Neural crest cell (in vitro differentiated cells): ENCODE results near the gene PARP8. TPM values are rescaled to one million over a fixed set of nuclear protein-coding genes. Genes with fewer than 3 reads are reported as not detected.

Source experiments
- DNase-seq: peaks from one replicate; pipeline ENCODE4 v3.0.0; 2021; ENCODE audit warnings: low read depth, mixed read lengths, low spot score
- H3K27ac Mint-ChIP-seq: one replicate; pipeline ENCODE4 v1.8.0; 2021; ENCODE audit warnings: mild to moderate bottlenecking, mixed read lengths; ENCODE audit not compliant: unreplicated experiment
- H3K27me3 Mint-ChIP-seq: 2 replicates; pipeline ENCODE4 v1.8.0; 2021; ENCODE audit warnings: low read depth, mild to moderate bottlenecking, mixed read lengths
- H3K36me3 Mint-ChIP-seq: 2 replicates; pipeline ENCODE4 v1.8.0; 2021; ENCODE audit warnings: low read depth, mild to moderate bottlenecking, mixed read lengths
- H3K4me1 Mint-ChIP-seq: 2 replicates; pipeline ENCODE4 v1.8.0; 2021; ENCODE audit warnings: mixed read lengths
- H3K4me3 Mint-ChIP-seq: one replicate; pipeline ENCODE4 v1.8.0; 2021; ENCODE audit warnings: mild to moderate bottlenecking, mixed read lengths
- H3K9me3 Mint-ChIP-seq: 2 replicates; pipeline ENCODE4 v1.8.0; 2021; ENCODE audit warnings: mixed read lengths
- total RNA-seq: library from RNA; stranded (reverse); gene quantifications from 2 replicates; pipeline ENCODE4 v1.2.1, GENCODE V29; 2021
- TF ChIP-seq, protein P1 (sequence below): fragments of 200-600 bp; sonication (generic); conservative IDR thresholded peaks from 2 replicates; pipeline ENCODE4 v1.5.0; 2021; ENCODE audit warnings: antibody characterized with exemption, mild to moderate bottlenecking

PARP8 gene
- total RNA-seq, 1 donor from 2014 or later: 31.0 TPM

DNA sequence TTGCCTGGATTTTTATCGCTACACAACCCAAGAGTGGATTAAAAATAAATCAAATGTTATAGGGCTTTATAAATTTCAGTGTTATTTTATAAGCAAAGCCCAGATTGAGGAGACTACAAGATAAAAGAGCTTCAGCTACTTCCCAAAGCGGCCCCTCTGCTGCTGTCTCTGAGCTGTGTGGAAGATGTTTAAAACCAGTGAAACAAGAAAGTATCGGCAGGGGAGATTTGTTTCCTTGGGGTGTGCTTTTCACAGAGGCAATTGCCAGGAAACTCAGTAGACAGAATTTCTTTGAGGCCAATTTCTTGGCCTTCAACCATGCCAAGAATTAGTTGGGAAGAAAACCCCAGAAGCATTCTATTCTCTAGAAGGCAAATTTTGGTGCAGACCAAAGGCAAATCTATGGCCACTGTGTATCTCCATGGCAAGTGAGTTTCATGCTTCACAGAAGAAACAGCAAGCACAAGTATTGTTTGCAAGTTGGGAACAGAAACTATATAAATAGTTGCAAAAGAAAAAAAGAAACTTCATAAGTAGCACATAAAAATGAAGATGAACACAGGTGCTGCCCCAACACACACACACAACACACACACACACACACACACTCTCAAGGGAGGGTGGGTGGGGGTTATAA is 197.2 kb downstream of the PARP8 start:
- Mint-ChIP-seq H3K4me1 (peaks cover 9% of the 10 kb centered on the region), H3K9me3 (peaks cover 4% of the 10 kb centered on the region), H3K27ac (no peak overlapping the region), H3K36me3 (no peaks in the 10 kb centered on the region), H3K4me3 (no peak overlapping the region), H3K27me3 (peaks cover 6% of the 10 kb centered on the region)
- no peak for DNase-seq
- TF ChIP-seq, protein P1, sequence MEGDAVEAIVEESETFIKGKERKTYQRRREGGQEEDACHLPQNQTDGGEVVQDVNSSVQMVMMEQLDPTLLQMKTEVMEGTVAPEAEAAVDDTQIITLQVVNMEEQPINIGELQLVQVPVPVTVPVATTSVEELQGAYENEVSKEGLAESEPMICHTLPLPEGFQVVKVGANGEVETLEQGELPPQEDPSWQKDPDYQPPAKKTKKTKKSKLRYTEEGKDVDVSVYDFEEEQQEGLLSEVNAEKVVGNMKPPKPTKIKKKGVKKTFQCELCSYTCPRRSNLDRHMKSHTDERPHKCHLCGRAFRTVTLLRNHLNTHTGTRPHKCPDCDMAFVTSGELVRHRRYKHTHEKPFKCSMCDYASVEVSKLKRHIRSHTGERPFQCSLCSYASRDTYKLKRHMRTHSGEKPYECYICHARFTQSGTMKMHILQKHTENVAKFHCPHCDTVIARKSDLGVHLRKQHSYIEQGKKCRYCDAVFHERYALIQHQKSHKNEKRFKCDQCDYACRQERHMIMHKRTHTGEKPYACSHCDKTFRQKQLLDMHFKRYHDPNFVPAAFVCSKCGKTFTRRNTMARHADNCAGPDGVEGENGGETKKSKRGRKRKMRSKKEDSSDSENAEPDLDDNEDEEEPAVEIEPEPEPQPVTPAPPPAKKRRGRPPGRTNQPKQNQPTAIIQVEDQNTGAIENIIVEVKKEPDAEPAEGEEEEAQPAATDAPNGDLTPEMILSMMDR: no peak

DNA sequence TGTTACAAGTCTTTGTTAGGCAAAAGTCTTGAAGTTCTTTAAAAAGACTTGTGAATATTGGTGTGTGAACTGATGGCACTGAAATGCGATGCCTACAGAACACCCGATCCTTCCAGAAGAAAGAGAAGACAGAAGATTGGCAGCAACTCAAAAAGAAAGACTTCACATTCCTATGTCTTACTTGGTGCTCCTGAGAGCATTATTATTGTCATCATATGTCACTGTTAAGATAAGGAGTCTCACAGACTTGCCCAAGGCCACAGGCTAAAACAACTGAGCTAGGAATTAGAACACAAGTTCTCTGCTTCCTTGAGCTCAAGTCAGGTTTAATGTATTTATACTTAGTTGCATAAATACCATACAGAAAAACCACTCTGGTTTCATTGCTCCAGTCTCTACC is 198.0 kb downstream of the PARP8 start:
- peaks cover 4% of the 10 kb centered on the region for H3K9me3 Mint-ChIP-seq
- no peak for DNase-seq
- TF ChIP-seq, protein P1: no peak
- peaks cover 12% of the 10 kb centered on the region for H3K27me3 Mint-ChIP-seq
- H3K36me3 Mint-ChIP-seq: no peaks in the 10 kb centered on the region
- no peak overlapping the region for H3K4me3 Mint-ChIP-seq
- H3K4me1 Mint-ChIP-seq: peaks cover 9% of the 10 kb centered on the region
- H3K27ac Mint-ChIP-seq: no peak overlapping the region

DNA sequence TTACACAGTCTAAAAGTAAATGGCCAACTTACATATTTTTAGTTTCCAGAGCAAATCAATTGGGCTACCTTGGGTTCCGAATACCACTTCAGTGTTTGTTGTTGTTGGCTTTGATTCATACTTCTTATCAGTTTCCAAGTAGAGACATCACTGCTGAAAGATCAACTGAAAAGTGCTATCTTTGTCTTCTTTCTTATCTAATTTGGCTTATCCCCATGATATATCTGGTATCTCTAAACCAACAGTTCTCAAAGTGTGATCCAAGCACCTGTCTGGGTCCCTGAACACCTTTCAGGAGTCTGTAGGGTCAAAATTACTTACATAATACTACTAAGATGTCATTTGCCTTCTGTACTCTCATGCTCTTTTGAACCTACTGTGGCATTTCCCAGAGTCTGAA is 200.0 kb downstream of the PARP8 start:
- TF ChIP-seq, protein P1: no peak
- peaks cover 15% of the 10 kb centered on the region for H3K27me3 Mint-ChIP-seq
- no peak overlapping the region for H3K4me3 Mint-ChIP-seq
- peaks cover 9% of the 10 kb centered on the region for H3K4me1 Mint-ChIP-seq
- DNase-seq: no peak
- no peak overlapping the region for H3K27ac Mint-ChIP-seq
- H3K9me3 Mint-ChIP-seq: peaks cover 4% of the 10 kb centered on the region
- H3K36me3 Mint-ChIP-seq: no peaks in the 10 kb centered on the region

DNA sequence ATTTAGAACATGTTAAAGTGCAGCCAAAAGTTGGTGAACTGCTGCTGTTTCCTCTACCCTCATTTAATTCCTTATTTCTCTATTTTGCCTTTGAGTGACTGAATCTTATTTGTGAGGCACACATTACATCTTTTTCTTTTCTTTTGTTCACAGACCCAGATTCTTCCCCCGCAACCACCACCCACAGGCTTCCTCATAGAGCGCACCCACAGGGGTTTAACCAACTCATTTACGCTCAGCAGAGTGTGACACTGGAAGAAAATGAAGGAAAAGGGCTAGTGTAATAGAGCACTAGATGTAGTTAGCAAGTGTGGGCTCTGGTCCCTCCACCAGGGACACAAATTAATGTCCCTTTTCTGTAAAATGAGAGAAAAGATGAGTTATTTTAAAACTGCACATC is 200.7 kb downstream of the PARP8 start:
- Mint-ChIP-seq H3K9me3 (peaks cover 4% of the 10 kb centered on the region), H3K4me3 (no peak overlapping the region), H3K27ac (no peak overlapping the region), H3K4me1 (peaks cover 9% of the 10 kb centered on the region), H3K27me3 (peaks cover 15% of the 10 kb centered on the region), H3K36me3 (no peaks in the 10 kb centered on the region)
- TF ChIP-seq, protein P1: no peak
- no peak for DNase-seq

DNA sequence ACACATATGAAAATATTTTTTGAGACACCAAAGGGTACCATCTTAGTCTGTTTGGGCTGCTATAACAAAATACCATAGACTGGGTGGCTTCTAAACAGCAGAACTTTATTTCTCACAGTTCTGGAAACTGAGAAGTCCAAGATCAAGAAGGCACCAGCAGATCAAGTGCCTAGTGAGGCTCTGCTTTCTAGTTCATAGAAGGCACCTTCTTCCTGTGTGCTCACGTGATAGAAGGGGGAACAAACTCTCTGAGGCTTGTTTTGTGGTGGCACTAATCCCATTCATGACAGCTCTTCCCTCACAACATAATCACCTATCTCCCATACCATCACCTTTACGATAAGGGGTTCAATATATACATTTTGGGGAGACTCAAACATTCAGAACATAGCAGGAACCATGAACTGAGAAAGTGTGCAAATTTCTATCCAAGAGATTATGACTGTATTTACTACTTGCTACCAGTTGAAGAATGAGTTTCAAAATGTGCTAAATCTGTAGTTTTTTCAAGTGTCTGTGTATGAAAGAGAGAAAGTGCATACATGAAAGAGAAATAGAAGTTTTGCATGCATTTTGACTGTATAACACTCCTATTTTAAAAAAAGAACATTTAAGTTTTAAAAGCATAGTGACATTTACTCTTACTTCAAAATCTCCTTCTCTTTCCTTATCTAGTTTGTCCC is 207.3 kb downstream of the PARP8 start:
- Mint-ChIP-seq H3K4me3 (no peak overlapping the region), H3K4me1 (no peaks in the 10 kb centered on the region), H3K27me3 (peaks cover 14% of the 10 kb centered on the region), H3K27ac (no peak overlapping the region), H3K9me3 (peaks cover 2% of the 10 kb centered on the region), H3K36me3 (no peaks in the 10 kb centered on the region)
- no peak for DNase-seq
- TF ChIP-seq, protein P1: no peak
